SU-DHL-6 (cell line): ENCODE data around the gene B4GALT1.

Experiments used
- EZH2phosphoT487 ChIP-seq: fragments of 200-600 bp; sonication (generic), shearing (Covaris generic); conservative IDR thresholded peaks from 2 replicates; pipeline ENCODE4 v1.6.1; 2018; ENCODE audit warnings: mild to moderate bottlenecking, antibody characterized with exemption, low read length, moderate library complexity, mixed read lengths
- TF ChIP-seq, protein P1 (sequence below): fragments of 200-600 bp; sonication (generic); IDR thresholded peaks from one replicate; pipeline ENCODE4 v1.5.1; 2017; ENCODE audit warnings: antibody characterized with exemption, mild to moderate bottlenecking, low read length, moderate library complexity; ENCODE audit not compliant: insufficient read depth, poor library complexity, severe bottlenecking

DNA sequence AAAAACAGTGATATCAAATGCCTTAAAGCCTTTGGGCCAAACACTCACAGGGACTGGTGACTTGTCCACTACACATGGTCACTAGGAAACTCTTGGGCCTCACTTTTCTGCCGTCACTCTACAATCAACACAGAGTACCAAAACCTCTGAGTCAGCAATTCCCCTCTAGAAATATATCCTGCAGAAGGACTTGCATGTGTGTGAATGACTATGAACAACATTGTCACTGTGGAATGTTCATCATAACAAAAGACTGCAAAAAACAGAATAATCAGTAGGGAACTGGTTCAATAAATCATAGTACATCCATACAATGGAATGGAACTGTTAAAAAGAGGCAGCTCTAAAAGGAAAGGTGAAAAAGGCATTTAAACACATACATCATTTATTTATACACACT lies 46.5 kb downstream of the B4GALT1 start:
- TF ChIP-seq, protein P1, sequence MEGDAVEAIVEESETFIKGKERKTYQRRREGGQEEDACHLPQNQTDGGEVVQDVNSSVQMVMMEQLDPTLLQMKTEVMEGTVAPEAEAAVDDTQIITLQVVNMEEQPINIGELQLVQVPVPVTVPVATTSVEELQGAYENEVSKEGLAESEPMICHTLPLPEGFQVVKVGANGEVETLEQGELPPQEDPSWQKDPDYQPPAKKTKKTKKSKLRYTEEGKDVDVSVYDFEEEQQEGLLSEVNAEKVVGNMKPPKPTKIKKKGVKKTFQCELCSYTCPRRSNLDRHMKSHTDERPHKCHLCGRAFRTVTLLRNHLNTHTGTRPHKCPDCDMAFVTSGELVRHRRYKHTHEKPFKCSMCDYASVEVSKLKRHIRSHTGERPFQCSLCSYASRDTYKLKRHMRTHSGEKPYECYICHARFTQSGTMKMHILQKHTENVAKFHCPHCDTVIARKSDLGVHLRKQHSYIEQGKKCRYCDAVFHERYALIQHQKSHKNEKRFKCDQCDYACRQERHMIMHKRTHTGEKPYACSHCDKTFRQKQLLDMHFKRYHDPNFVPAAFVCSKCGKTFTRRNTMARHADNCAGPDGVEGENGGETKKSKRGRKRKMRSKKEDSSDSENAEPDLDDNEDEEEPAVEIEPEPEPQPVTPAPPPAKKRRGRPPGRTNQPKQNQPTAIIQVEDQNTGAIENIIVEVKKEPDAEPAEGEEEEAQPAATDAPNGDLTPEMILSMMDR = no peak
- TF ChIP-seq EZH2phosphoT487 = no peak
